NCI-H69 (cell line): ENCODE measurements around the gene CTSW.

ENCODE experiments used
- DNase-seq: peaks from one replicate; lab custom pipeline; 2025; lab: John Stamatoyannopoulos, UW

Gene CTSW

DNA sequence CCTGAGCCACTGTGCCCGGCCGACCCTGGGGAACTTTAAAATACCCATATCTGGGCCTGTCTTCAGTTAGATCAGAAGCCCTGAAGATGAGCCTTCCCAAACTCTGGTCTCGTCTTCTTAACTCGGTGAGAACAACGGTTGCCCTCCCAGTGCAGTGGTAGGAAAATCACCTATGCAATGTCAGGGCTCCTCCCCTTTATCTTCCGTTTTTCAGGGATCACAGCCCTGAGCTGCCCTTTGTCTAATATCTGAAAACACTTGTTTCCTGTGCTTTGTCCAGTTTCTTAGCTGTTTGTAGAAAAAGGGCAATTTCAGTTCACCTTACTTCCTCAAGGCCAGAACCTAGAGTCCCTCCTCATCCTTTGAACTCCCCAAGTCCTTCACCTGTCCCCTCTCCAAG, 49.0 kb downstream of the CTSW start:
- no peak for DNase-seq

DNA sequence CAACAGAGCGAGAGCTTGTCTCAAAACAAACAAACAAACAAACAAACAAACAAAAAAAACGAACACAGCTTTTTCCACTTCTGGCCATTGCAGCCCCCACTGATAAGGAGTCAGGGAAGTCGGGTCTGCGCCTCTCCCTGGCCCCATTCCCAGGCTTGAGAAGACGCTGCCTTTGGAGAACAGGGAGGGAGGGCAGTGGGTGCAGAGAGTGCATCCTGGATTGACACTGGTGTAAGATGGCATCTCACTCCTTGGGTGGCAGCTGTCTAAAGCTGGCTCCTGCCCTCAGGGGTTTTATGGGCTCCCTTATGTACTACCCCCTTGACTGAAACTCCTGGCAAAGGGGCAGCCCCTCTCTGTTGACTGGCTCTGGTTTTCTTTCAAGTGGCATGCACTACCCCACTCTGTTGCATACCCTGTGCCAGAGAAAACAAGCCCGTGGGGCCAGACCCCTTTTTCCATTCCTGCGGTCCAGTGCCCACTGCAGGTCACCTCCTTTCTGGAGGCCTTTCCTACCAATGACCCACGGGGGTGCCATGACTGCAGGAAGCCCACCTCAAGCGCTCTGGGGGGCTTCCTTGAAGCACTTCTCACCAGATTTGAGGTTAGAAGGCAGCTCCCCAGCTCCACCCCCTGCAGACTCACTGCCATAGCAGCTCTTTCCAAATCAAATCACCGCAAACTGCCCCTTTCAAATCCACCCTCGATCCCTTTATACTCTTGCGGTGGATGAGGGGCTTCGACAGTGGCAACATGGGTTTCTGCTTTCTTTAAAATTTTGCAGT, 52.3 kb downstream of the CTSW start:
- no peak for DNase-seq

DNA sequence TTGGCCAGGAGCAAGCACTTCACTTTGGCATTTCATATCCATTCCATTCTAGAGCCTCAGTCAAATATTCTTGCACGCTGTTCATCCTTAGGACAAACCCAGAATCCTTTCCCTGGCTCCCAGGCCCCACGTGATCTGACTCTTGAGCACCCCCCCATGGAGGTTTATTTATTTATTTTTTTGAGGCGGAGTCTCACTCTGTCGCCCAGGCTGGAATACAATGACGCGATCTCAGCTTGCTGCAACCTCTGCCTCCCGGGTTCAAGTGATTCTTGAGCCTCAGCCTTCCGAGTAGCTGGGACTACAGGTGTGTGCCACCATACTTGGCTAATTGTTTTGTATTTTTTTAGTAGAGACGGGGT, 52.9 kb downstream of the CTSW start:
- DNase-seq: peak; percentile 59
